ENCODE data around the gene WIPF3.

WIPF3 gene

GRCh38 chr7:29806208-29806994 lies at the start of gene WIPF3:
TSS of gene WIPF3 (plus strand) at chr7:29806508. CDS start at chr7:29834725, 28,217 bp downstream.
- no peak for DNase-seq (ENCODE audit: low spot score)

- no peak for DNase-seq (ENCODE audit: low spot score)
These were observed 43.0 kb upstream of the WIPF3 start for GRCh38 chr7:29763266-29763665.

DNA sequence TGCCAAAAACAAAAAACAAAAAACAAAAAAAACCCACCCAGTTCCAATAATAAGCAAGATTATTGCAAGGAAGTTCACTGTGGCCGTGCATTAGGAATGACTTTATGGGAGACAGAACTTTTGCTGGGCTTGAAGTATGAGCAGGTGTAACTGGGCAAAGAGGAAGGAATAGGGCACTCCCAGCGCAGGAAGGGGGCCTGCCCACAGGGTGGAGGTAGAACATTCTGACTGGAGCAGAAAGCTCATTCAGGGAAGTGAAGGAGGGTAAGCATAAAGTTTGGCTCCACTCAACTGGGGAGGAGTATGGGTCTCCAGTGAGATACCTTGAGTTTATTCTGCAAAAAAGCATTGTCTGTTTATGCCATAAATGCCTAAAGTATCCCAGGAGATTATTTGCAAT lies 42.1 kb upstream of the WIPF3 start:
- DNase-seq (ENCODE audit: low spot score) = no peak

GRCh38 chr7:29765490-29765889 lies 40.8 kb upstream of the WIPF3 start:
- DNase-seq (ENCODE audit: low spot score) = no peak

DNA sequence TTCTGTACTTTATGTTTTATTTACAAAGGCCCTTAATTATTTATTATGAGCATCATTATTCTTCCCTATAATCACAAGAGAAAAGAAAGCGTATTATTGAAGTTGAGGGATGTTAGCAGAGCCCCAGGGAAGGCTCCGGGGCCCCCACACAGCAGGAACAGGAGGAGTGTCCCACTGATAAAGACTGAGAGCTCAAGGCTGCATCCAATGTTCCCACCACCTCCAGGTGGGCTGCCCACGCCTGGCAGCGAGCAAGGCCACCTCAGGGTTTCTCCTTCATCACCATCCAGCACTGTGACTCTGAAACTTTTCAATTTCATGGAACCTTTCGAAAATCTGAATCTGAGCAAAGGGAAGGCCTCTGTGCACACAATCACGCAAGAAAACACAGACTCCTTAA lies 35.9 kb upstream of the WIPF3 start:
- no peak for DNase-seq (ENCODE audit: low spot score)

DNA sequence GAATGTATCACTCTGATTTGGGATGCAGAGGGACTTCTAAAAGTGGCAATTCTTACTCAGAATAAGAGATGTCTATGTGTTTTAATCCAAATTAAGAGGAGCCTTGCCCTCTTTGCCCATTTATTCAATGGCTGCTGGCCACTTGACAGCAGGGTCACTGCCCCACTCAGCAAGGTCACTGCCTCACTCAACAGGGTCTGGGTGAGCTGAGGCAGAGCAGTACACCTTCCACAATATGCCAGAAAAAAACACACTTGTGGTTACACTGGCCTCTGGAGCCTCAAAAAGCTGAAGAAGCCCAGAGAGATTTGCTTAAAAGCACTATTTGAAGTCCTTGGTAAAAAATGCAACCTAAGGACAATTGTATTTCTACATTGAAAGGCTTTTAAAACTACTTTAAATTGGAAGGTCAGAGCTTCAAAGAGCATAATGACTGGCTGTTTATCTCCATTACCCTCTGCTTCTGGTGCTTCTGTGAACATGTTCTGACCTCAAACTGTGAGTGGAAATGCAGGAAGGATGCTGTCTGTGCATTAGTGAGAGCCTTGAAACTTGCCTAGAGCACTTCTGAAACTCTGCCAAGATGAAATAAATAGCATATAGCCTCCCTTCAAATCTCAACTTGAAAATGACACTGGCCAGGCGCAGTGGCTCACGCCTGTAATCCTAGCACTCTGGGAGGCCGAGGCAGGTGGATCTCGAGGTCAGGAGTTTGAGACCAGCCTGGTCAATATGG lies 35.1 kb upstream of the WIPF3 start:
- no peak for DNase-seq (ENCODE audit: low spot score)

- no peak for DNase-seq (ENCODE audit: low spot score)
These were observed 27.3 kb upstream of the WIPF3 start for GRCh38 chr7:29779017-29779416.

- no peak for DNase-seq (ENCODE audit: low spot score)
These were observed 26.0 kb upstream of the WIPF3 start for GRCh38 chr7:29780346-29780745.

GRCh38 chr7:29783671-29784070 lies 22.6 kb upstream of the WIPF3 start:
- no peak for DNase-seq (ENCODE audit: low spot score)

DNA sequence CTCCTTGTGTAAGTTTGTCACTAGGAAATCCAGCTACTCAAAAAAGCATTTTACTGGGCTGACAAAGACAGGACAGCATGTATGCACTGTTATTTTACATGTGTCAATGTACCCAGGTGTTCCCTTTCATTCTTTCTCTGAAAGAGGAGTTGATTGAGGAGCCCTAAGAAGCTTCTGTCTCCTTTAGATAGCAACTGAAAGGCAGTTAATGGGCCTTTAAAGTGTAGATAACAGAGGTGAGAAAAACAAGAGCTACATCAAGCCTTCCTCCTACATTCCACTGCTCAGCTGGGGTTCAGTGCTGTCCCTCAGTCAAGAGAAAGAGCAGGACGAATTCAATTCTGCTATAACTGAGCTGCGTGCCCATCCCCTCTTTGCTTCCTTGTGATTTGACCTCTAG lies 12.8 kb upstream of the WIPF3 start:
- DNase-seq (ENCODE audit: low spot score) = no peak

DNA sequence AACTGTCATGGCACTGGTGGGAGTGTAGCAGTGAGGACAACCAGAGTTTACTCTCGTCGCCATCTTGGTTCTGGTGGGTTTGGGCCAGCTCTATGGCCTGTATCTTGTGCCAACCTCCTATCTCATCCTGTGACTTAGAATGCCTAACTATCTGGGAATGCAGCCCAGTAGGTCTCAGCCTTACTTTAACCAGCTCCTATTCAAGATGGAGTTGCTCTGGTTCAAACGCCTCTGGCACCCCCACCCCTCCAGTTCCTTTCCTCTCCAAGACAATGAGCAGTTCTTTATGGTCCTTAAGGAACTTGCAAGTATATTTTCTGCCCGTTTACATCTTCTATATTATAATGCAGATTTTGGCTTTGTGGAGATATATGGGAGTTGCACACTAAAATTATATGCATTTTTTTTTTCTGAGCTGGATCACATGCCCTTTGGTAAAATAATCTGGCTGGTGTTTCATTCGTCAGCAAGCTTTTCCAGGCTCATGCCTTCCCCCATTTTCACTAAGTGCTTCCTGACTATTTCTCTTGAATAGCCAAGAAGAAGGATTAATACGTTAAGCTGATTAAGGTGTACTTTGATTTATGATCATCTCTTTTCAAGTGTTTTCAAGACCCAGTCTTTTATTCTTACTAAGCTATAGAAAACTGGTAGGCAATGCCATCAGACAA lies 11.2 kb upstream of the WIPF3 start:
- no peak for DNase-seq (ENCODE audit: low spot score)

- DNase-seq (ENCODE audit: low spot score) = no peak
These were observed 10.4 kb upstream of the WIPF3 start for GRCh38 chr7:29795696-29796580.

- no peak for DNase-seq (ENCODE audit: low spot score)
These were observed 9.0 kb upstream of the WIPF3 start for GRCh38 chr7:29797112-29797944.

DNA sequence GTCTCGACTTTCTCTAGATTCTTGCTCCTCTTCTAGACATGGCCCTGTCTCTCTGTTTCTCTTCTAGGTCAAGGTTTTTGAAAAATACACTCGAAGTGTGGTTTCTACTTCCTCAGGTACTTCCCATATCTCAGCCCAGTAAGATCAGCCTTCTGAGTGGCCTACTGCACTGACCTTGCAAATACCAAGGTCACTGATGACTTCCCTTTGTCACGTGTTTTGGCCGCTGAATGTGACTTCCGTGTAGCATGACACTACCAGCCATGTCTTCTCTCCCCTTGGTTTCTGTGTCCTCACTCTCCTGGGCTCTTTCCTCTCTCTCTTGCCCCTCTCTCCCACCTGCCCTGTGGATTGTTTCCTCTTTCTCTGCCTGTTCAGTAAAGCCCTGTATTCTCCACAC lies 7.9 kb upstream of the WIPF3 start:
- DNase-seq (ENCODE audit: low spot score) = no peak

DNA sequence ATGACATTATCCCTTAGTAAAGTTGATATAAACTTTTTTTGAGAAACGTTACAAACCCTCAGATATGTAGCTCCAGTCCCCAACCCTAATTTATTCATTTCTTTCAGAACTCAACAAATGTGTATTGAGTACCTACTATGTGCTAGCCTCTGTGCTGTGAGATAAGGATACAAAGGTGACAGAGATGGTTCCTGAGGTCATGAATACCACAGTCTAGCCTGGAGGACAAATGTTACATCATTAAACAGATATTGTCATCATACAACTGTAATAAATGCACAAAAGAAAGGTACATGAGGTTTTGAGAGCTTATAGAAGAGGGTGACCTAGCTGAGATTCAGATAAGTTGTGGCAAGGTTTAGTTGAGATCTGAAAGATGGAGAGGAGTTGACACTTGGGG lies 4.4 kb upstream of the WIPF3 start:
- no peak for DNase-seq (ENCODE audit: low spot score)

DNA sequence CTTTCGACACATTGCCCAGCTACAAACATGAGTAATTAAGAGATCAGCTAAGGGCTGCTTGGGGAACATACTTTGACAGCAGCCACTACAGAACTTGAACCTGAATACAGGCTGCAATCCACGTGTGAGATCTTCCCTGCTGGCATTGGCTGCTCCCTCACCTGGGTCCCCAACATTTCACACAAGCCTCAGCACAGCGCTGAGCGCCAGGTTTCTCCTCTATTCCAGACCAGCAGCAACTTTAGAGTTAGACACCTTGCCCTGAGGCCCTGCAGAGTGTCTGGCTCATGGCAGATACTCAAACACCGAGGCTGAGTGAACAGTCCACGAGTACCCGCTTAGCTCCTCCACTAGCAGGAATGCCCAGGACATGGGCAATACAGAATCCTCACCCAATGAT lies 1.3 kb upstream of the WIPF3 start:
- DNase-seq (ENCODE audit: low spot score) = no peak

DNA sequence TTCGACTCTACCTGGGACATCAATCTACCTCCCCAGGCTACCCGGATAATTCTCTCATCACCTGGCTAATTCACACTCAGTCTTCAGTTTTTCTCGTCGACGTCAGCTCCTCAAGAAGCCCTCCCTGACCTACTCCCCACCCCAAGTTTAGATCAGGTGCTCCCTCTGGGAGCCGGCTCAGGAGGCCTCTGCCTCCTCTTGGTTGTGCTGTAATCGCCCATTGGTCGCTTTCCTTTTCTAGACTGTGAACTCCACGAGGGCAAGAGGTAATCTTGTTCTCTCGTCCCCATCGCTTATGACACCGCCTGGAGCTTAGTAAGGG lies 461 bp upstream of the WIPF3 start:
- no peak for DNase-seq (ENCODE audit: low spot score)

DNA sequence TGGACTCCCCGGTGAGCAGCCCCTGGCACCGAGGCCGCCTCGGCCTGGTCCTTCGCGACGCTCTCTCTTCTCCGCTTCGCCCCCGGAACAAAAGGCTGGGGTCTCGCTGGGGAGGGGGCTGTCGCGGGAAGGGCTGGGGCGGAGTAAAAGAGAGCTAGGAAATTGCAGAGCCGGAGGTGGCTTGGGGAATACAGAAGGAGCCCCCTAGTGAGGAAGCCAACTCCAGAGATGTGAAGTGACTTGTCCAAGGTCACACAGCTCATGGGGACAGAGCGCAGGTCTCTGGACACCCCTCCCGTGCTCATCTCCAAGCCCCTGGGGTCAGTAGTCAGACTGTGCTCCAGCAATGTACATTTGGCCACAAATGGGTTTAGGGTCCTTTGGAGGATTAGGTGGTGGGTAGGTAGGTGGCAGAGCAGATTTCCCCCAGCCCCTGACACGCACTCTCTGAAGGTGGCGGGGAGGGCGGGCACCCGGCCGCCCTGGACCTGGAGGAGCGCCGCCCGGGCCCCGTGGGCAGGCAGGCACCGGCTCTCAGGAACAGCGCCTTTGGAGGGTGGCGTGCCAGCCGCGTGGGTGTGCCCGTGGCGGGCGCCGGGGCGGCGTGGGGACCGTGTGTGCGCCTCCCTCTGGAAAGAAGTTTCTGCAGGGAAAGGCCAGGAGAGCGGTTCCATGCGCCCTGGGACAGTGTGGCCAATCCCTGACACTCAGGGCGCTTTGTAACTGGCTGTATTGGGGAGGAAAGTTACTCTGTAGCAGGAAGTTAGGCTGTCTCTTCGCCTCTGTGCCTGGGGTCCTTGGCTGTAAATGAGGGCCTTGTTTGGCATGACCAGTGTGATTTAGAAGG lies 910 bp downstream of the WIPF3 start:
- no peak for DNase-seq (ENCODE audit: low spot score)

DNA sequence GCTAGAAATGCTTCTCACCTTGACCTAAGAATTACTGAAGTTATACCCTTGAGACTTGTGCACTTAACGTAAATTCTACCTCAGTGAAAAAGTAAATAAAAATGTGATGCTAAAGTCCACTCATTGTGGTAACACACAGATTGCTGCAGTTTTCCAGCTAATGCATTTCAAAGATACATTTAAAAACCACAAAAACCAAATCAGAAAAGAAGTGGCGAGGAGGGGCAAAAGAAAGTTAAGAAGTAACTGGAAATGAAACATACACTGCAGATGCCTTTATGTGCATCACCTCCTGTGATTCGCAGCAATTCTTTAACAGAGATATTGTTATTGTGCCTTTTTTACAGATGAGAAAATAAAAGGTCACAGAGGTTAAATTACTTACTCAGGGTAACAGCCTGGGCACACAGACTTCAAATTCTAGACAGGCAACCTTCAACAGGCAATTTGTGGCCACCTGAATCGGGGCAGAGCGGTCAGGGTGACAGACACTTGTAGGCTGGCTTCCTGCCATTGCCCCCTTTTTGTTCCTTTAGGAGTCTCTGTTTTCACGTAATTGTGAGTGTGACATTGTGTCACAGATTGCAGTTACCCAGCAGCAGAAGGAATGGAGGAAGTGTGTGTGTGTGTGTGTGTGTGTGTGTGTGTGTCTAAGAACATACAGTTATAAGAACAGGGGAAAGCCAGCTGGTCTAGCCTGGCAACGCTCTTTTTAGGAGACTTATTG lies 1.9 kb downstream of the WIPF3 start:
- no peak for DNase-seq (ENCODE audit: low spot score)
